Breast epithelium (tissue), 3 donors: ENCODE data around the gene SPATA3.

Experiments used
- POLR2AphosphoS5 ChIP-seq, 3 donors: sonication (generic); formaldehyde crosslinking; IDR thresholded peaks; one replicate each; pipeline ENCODE4 v1.6.1; 2017; ENCODE audit warnings: antibody characterized with exemption in 3 of 3
- TF ChIP-seq, protein P1 (sequence below), 3 donors: fragments of 450-650 bp; IDR thresholded peaks; one replicate each; pipeline ENCODE4 v1.5.1; 2016 to 2017; ENCODE audit warnings: antibody characterized with exemption in 3 of 3, mild to moderate bottlenecking in 3 of 3, moderate library complexity in 3 of 3

GRCh38 chr2:231011526-231011925, 15.6 kb downstream of the SPATA3 start:
- TF ChIP-seq, protein P1, sequence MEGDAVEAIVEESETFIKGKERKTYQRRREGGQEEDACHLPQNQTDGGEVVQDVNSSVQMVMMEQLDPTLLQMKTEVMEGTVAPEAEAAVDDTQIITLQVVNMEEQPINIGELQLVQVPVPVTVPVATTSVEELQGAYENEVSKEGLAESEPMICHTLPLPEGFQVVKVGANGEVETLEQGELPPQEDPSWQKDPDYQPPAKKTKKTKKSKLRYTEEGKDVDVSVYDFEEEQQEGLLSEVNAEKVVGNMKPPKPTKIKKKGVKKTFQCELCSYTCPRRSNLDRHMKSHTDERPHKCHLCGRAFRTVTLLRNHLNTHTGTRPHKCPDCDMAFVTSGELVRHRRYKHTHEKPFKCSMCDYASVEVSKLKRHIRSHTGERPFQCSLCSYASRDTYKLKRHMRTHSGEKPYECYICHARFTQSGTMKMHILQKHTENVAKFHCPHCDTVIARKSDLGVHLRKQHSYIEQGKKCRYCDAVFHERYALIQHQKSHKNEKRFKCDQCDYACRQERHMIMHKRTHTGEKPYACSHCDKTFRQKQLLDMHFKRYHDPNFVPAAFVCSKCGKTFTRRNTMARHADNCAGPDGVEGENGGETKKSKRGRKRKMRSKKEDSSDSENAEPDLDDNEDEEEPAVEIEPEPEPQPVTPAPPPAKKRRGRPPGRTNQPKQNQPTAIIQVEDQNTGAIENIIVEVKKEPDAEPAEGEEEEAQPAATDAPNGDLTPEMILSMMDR (IDR thresholded peaks at IDR 0.05), result no peak
- TF ChIP-seq POLR2AphosphoS5 (IDR thresholded peaks at IDR 0.05), result no peak
